SW480 (cell line): ENCODE measurements around the gene EFHC1.

Experiments
- DNase-seq: peaks from one replicate; pipeline ENCODE4 v3.0.0-alpha.2; 2016; ENCODE audit warnings: low spot score

The EFHC1 gene

DNA sequence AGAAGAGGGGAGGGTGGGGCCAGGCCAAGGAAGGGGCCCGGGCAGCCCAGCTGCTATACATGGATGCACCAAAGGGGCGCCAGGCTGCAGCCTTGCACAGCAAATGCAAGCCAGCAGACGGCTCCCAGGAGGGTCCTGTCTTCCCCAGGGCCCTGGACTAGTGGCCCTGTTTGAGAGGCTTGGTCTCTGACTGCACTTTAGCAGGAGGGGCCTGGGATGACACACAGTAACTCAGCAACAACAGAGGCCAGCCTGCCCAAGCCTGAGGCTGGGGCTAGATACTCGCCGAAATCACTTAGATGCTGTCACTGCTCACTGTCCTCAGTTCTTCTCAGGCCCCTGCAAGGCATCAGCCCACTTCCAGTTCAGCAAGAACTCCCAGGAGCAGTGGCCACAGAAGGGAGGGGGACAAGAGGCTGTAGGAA lies 83.2 kb downstream of the EFHC1 start:
- DNase-seq = no peak

DNA sequence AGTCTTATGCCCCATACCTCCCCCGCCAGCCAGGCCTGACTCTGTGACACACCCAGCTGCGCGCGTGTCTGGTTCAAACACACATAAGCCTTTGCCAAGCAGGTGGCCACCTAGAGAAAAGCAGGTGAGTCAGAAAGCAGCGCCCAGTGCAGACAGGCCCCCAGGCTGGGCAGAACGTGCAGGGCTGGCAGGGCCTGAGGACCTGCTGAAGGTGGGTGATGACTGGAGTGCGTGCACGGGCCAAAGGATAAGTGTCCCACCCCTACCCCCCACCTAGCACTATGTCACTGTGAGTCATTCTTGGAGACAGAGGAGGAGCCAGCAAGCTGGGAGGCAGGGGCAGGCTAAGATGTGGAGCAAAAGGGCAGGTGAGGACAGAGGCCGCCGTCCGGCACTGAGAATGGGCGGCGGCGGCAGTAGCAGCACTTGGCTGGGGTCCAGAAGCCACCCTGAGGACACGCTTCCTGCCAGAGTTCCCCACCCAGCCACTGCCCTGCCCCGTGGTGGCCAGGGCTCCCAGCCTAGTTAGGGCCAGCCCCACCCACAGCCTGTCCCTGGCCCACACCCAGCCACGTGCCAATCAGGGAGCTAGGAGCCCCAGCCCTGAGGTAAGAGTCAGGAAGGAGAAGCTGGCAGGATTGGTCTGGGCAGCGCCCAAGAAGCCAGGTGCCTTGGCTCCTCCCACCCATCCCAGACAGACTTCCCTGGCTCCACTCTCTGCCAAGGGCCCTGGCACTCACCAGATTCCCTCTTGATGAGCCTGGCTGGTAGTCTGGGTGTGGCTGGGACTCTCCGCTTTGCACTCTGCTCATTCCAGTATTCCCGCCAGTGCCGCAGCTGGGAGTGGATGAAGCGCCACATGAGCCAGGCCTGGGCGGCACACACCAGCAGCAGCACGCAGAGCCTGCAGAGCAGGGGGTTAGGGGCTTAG lies 84.0 kb downstream of the EFHC1 start:
- DNase-seq = peak; percentile 95

GRCh38 chr6:52504782-52505136 lies 84.6 kb downstream of the EFHC1 start:
- DNase-seq = no peak

DNA sequence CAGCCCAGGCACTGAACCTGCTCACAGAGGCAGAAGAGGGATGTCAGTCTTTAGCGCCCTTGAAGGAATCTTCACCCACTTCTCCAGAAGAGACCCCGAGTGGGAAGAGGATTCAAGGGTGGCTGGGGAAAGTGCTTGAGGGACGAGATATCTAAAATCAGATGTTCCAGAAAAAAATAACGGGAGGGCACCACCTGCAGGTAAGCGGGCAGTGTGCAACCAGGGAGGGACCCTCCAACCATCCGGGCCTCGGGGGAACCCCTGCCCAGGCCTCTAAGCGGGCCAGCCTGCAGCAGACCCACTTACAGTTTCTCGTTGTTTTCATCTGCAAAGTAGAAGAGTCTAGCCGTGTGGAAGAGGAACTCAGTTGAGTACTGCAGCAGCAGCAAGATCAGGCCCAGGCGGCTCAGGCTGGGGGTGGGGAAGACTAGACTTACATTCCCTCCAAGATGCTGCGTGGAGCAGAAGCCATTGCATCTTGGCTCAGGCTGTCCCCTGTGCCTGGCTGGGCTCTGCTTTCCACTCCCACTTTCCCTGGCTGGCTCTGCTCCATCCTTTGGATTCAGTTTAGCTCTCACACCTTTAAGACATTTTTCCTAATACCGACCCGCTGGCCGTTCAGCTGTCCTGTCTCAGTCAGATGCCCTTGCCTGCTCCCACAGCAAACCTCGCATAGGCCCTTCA lies 85.7 kb downstream of the EFHC1 start:
- DNase-seq = no peak

GRCh38 chr6:52506476-52506875 lies 86.3 kb downstream of the EFHC1 start:
- no peak for DNase-seq

DNA sequence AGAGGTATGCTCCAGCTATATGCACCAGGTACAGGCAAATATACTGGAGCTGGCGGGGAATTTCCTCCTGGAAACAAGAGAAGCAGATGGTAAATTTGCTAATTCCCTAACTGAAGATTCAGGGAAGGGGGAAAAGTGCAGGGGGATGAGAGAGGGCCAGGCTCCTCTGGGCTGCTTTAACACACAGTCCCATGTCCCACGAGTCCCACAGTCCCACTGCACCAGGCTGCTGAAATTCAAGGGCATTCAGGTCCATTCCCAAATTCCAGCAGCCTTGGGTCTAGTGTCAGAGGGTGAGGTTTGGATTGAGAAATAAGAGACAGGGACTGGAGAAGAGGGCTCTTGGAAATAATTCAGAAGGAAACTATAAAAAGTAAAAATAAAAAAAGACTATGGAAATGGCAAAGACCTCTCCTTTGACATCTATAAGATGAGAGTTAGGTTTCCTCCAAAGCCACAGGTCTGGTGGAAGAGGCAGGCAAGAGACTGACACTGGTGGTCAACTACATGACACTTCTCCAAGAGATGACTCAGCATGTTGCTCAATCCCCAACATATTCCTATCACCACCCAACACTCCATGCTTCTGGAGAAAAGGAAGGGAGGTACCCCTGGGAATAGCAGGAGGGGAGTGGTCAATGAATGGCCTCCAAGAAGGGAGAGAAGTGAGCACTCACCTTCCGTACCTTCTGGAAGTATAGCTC lies 87.6 kb downstream of the EFHC1 start:
- DNase-seq = no peak

DNA sequence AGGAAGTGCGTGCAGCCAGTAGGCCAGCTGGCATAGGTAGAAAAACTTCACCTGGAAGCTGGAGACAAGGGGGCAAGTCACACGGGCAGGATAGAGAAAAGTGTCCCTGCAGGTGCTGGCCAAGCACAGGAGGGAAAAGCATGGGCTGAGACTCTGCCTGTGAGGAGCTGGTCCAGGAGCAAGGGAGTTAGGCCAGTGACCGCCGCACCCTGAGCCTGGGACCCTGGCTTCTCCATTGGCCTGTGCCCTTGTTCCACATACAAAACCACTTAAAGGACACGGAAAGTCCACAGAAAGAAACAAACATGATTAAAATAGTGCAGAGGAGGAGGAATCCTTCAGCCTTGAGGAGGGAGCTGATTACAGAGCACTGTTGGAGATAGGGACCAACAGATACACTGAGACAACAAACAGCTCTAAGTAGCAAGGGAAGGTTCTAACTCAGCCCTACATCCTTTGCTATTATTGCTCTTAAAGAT lies 88.2 kb downstream of the EFHC1 start:
- DNase-seq = no peak

DNA sequence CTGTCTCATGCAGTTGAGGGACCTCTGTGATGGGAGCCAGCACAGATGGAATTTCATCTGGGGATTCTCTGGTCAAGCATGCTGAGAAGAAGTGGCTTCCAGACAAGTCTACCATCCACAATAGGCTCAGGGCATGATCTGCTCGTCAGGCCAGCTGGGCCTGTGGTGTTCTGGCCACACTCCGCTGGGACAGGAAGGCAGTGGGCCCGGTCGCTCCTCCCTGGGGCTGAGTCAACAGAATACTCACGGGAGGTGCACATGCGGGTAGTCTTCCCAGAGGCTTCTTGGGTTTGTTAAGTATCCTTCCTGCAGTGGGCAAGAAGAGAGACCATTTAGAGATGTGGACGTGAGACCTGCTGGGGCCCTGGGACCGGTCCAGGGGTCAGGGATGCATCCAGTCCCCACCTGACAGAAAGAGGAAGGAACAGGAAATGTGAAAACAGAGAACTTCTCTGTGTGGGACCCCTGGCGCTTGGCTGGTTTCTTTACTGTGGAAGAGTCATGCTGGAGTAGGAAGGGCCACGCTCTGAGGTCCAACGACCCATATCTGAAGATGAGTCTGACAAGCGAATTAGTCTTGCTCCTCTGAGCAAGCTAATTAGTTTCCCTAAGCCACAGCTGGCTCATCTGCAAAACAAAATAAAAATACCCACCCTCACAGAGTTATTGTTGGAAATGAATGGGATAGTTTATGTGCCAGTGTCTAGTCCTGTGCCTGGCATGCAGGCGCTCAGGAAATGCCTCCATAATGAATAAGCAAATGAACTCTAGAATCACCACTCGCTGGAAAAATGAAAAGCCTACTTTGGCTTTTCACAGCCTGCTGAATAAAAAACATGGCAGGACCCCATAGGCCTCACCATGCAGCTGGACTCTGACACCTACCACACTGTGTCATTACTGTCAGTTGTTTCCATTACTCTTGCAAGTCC lies 89.4 kb downstream of the EFHC1 start:
- no peak for DNase-seq

DNA sequence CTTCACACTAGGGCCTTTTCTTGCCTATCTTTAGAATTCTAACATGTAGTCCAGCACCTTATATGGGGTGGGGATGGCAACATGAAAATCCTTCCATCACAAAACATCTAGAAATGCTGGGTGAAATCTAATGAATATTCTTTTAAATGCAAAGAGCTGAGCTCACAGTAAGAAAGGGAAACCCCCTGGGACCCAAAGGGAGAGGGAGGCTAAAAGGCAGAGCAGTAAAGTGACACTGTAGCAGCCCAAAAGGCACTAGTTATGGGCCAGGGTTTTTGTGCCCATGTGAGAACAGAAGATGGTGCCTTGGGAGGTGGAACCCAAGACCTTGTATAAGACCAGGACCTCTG lies 90.0 kb downstream of the EFHC1 start:
- DNase-seq = no peak

- DNase-seq = no peak
These were observed 91.0 kb downstream of the EFHC1 start for GRCh38 chr6:52511163-52511562.

- no peak for DNase-seq
These were observed 91.5 kb downstream of the EFHC1 start for GRCh38 chr6:52511572-52512151.

DNA sequence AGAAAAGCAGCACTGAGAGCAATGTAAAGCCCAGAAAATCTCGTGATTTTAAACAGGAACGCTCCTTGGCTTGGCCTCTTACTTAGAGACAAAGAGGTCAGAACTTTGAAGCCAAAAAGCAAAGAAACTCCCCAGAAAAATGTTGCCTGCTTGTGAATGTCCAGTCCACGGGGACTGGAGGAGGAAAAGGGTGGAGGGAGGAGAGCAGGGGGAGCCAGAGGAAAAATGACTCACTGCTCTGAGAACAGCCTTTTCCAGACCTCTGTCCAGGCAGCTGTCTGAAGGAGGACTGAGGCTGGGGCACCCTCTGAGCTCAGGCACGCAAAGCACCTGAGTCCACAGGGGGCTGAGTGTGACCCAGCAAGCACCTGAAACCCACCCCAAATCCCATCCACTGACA lies 92.1 kb downstream of the EFHC1 start:
- no peak for DNase-seq

GRCh38 chr6:52513464-52513863 lies 93.3 kb downstream of the EFHC1 start:
- no peak for DNase-seq

DNA sequence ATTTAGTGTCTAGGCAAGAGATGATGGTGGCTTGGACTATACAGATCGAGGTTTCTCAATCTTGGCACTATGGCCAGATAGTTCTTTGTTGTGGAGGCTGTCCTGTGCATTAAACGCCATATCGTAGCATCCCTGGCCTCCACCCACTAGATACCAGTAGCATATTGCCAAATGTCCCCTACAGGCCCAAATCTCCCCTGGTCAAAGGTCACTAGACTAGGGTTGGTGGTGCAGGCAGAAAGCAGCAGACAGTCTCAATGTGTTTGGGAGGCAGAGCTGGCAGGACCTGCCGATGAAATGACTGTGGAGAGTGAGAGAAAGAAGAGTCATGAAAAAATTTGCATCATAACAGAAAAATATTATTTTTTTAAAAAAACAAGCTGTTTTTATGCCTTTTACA lies 93.8 kb downstream of the EFHC1 start:
- no peak for DNase-seq

GRCh38 chr6:52514514-52514913 lies 94.4 kb downstream of the EFHC1 start:
- peak; percentile 20 for DNase-seq

DNA sequence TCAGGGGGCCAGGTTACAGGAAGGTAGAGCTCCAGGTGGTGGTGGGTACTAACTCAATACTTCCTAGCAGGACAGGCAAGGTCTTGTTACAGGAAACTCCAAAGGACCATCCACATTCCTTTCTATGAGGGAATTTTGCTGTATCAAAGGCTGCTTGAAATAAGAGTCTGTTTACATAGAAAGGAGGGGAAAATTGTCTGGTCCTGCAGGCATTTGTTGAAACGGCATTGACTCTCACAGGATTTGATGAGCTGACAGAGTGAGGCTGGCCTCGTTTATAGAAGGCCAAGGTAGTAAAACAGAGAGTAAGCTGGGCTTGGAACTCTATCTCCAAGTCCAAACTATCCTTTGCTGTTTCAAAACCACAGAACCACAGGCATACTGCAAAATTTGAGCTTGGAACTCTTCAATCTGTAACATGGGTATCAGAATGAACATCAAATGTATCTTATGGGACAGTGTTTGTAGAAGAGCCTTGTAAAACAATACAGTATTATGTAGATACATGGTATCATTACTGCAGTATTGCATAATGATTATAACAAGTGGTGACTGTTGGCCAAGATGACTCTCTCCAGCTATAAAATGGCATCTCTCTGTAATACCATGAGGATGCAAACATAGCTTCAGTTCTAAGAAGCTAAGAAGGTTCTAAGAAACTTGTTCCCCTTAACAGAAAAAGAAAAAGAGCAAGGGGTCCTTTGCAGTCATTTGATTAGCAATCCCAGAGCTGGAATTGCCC lies 95.2 kb downstream of the EFHC1 start:
- no peak for DNase-seq

GRCh38 chr6:52516269-52516668 lies 96.1 kb downstream of the EFHC1 start:
- DNase-seq = no peak

DNA sequence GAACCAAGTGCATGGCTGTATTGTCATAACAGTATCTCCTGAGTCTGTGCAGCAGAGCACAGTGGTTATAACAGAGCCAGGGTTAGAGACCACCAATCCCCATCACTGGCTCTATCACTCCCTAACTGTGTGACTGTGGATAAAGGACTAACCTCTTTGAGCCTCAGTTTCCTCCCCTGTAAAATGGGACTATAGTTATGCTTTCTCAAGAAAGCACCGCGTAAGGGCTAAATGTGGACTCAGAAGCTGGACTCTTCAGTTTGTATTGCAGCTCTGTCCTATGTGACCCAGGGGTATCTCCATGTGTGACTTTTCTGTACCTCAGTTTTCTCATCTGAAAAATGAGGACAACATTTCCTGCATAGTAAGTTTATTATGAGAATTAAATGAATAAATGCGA lies 96.8 kb downstream of the EFHC1 start:
- DNase-seq = no peak

GRCh38 chr6:52517502-52518278 lies 97.5 kb downstream of the EFHC1 start:
- peak; percentile 76 for DNase-seq
